GM12874 (cell line): ENCODE measurements around the gene CD2AP.

Source experiments
- CTCF ChIP-seq: IDR thresholded peaks from 2 replicates; pipeline ENCODE4 v1.5.1; 2011; ENCODE audit warnings: low read depth, mild to moderate bottlenecking, control low read depth, low read length, moderate library complexity; ENCODE audit not compliant: insufficient read depth

Gene CD2AP

DNA sequence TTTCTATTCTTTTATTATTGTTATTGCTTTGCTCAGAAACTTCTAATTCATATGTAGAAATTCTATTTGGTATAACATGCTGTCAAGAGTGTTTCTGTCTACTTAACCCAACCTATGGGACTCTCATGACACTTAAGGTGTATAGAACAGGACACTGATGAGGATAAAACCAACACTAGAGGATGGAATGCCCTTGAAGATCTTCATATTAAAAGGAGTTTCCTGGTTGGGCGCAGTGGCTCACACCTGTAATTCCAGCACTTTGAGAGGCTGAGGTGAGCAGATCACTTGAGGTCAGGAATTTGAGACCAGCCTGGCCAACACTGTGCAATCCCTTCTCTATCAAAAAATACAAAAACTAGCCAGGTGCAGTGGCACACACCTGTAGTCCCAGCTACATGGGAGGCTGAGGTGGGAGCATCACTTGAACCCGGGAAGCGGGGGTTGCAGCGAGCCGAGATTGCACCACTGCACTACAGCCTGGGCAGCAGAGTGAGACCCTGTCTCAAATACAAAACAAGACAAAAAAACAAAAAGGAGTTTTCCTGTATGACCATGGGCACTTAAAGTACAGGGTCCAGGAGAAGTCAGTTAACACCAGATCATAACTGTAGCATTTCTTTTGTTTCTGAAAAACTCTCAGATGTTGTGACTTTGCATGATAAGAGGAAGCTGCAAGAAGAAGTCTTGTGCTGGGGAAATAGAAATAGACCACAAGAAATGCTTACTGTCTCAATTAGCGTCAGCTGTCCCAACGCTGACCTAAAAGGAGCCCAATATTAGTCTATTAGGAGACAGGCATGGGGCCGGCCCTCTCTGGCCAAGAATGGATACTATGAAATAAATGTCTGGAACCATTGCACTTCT is 38.9 kb upstream of the CD2AP start:
- TF ChIP-seq CTCF: no peak

GRCh38 chr6:47439348-47439668 is 38.3 kb upstream of the CD2AP start:
- no peak for TF ChIP-seq CTCF

DNA sequence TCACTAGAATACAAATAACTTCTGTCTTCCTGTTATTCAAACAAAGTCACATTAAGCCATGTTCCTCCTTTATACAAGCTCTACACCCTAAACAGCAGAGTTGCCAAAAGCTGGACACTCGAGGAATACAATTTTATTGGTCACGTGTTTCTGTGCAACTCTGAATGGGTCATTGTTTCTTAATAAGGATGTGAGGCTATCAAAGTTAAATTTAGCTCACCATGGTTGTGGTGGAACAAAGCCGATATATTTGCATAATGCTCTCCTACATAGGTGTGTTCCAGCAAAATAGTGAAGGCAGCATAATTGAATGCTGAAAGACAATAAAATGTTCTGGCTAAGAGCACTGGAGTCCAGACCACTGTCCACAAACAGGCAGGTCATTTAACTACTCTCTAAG is 36.9 kb upstream of the CD2AP start:
- TF ChIP-seq CTCF: no peak

DNA sequence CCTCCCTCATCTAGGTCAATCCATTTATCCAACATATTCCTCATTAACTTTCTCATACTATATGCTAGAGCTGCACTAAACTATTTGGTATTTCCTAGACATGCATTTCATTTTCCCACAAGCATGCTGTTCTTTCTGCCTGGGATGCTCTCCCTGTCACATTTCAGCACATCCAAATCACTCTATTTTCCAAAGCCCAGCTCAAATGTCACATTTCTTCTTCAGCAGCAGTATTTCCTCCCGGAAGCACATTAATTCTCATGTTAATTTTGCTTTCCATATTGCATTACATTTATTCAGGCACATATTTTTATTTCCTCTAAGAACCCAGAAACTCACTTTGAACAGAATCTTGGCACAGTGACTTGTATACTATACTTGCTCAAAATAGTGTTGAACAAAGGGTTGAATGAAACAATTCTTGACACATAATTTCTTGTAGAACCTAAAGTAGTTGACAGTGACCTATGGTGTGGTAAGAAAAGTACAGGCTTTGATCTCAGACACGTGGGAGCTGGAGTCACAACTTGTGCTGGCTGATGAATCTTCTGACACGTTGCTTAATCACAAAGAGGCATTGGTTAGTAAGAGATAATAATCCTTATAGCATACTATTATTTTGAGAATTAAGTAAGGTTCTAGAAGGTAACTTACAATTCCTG is 30.8 kb upstream of the CD2AP start:
- no peak for TF ChIP-seq CTCF

GRCh38 chr6:47447722-47448121 is 29.9 kb upstream of the CD2AP start:
- no peak for TF ChIP-seq CTCF

GRCh38 chr6:47451162-47451561 is 26.4 kb upstream of the CD2AP start:
- TF ChIP-seq CTCF: no peak

- TF ChIP-seq CTCF: no peak
These were observed 24.7 kb upstream of the CD2AP start for GRCh38 chr6:47452899-47453298.
